Measurements from ENCODE around the gene ANO3. TPM values are rescaled to one million over a fixed set of nuclear protein-coding genes. Genes with fewer than 3 reads are reported as not detected.

The ANO3 gene
- total RNA-seq, 1 experiment from 2014 or later = not detected

GRCh38 chr11:26618441-26618840 lies 286.5 kb downstream of the ANO3 start:
- Histone ChIP-seq H3K36me3 (ENCODE audit: low read depth) (no peaks in the 10 kb centered on the region), H3K4me1 (replicated peaks; ENCODE audit: insufficient read depth) (peaks cover 15% of the 10 kb centered on the region), H2AFZ (no peak overlapping the region), H3K79me2 (ENCODE audit: low read depth) (no peaks in the 10 kb centered on the region), H3F3A (ENCODE audit: insufficient read depth, low read depth) (peaks cover 6% of the 10 kb centered on the region; the same call in 1 of the 2 replicates), H4K20me1 (ENCODE audit: insufficient read depth) (no peaks in the 10 kb centered on the region), H3K27me3 (ENCODE audit: insufficient read depth, low read depth) (no peaks in the 10 kb centered on the region), H3K4me2 (no peak overlapping the region), H3K4me3 (no peak overlapping the region), H3K9me3 (ENCODE audit: insufficient read depth, low read depth) (no peaks in the 10 kb centered on the region), H3K27ac (no peak overlapping the region), H3K9me2 (ENCODE audit: insufficient read depth) (no peaks in the 10 kb centered on the region)
- intact Hi-C loops (cut with micrococcal nuclease; ENCODE audit: unreplicated experiment) = no loop called here
- ChIA-PET POLR2A (ENCODE audit: unreplicated experiment) (no interaction called here), CTCF (no interaction called here)
- no peak for DNase-seq
- BruUV-seq (replicated peaks) = no TSS peak
- TF ChIP-seq CTCF (conservative IDR thresholded peaks at IDR 0.05) = no peak
- no peak for TF ChIP-seq EZH2 (IDR thresholded peaks at IDR 0.05; ENCODE audit: low read depth)

GRCh38 chr11:26620282-26621045 lies 288.5 kb downstream of the ANO3 start:
- no peaks in the 10 kb centered on the region for H3K79me2 ChIP-seq (ENCODE audit: low read depth)
- peaks cover 6% of the 10 kb centered on the region; the same call in 1 of the 2 replicates for H3F3A ChIP-seq (ENCODE audit: insufficient read depth, low read depth)
- H3K4me2 ChIP-seq = no peak overlapping the region
- H3K9me2 ChIP-seq (ENCODE audit: insufficient read depth) = no peaks in the 10 kb centered on the region
- no peaks in the 10 kb centered on the region for H3K36me3 ChIP-seq (ENCODE audit: low read depth)
- H3K27me3 ChIP-seq (ENCODE audit: insufficient read depth, low read depth) = no peaks in the 10 kb centered on the region
- H4K20me1 ChIP-seq (ENCODE audit: insufficient read depth) = no peaks in the 10 kb centered on the region
- no peak overlapping the region for H3K4me3 ChIP-seq
- BruUV-seq (replicated peaks) = no TSS peak
- ChIA-PET CTCF (no interaction called here), POLR2A (ENCODE audit: unreplicated experiment) (interaction anchor here (0.6 kb wide), 1 partner anchor 865 kb away, joined by 5 read pairs; no protein-coding TSS in a partner anchor)
- intact Hi-C loops (cut with micrococcal nuclease; ENCODE audit: unreplicated experiment) = loop anchor here (1.0 to 5.0 kb wide), 2 partner anchors 38 to 64 kb away; no protein-coding TSS in a partner anchor
- H3K27ac ChIP-seq = peak overlapping the region; percentile 48
- DNase-seq = peak in 1 of 2 experiments; percentile 46
- no peaks in the 10 kb centered on the region for H3K9me3 ChIP-seq (ENCODE audit: insufficient read depth, low read depth)
- H2AFZ ChIP-seq = no peak overlapping the region
- TF ChIP-seq EZH2 (IDR thresholded peaks at IDR 0.05; ENCODE audit: low read depth) (no peak), CTCF (conservative IDR thresholded peaks at IDR 0.05) (no peak)
- H3K4me1 ChIP-seq (replicated peaks; ENCODE audit: insufficient read depth) = peaks cover 16% of the 10 kb centered on the region

GRCh38 chr11:26621132-26621531 lies 289.2 kb downstream of the ANO3 start:
- intact Hi-C loops (cut with micrococcal nuclease; ENCODE audit: unreplicated experiment) = loop anchor here (1.0 to 5.0 kb wide), 2 partner anchors 39 to 65 kb away; no protein-coding TSS in a partner anchor
- CTCF ChIA-PET = no interaction called here
- Histone ChIP-seq H2AFZ (no peak overlapping the region), H3K9me3 (ENCODE audit: insufficient read depth, low read depth) (no peaks in the 10 kb centered on the region), H3K4me1 (replicated peaks; ENCODE audit: insufficient read depth) (peaks cover 16% of the 10 kb centered on the region), H3K4me2 (no peak overlapping the region), H3F3A (ENCODE audit: insufficient read depth, low read depth) (peaks cover 6% of the 10 kb centered on the region; the same call in 1 of the 2 replicates), H3K27me3 (ENCODE audit: insufficient read depth, low read depth) (no peaks in the 10 kb centered on the region), H3K79me2 (ENCODE audit: low read depth) (no peaks in the 10 kb centered on the region), H3K4me3 (no peak overlapping the region), H3K9me2 (ENCODE audit: insufficient read depth) (no peaks in the 10 kb centered on the region), H3K27ac (peak overlapping the region; percentile 48), H3K36me3 (ENCODE audit: low read depth) (no peaks in the 10 kb centered on the region), H4K20me1 (ENCODE audit: insufficient read depth) (no peaks in the 10 kb centered on the region)
- TF ChIP-seq EZH2 (IDR thresholded peaks at IDR 0.05; ENCODE audit: low read depth) (no peak), CTCF (conservative IDR thresholded peaks at IDR 0.05) (no peak)
- no TSS peak for BruUV-seq (replicated peaks)
- peak; percentile 21 to 84 for DNase-seq
- POLR2A ChIA-PET (ENCODE audit: unreplicated experiment) = interaction anchor here (0.6 kb wide), 1 partner anchor 865 kb away, joined by 5 read pairs; no protein-coding TSS in a partner anchor

Data from PC-9 (cell line).